DOHH2 (cell line): ENCODE data around the gene PCBD2.
"Not testable (repeated sequence)": the region's sequence is repeated elsewhere in the genome, so short reads cannot be mapped to it uniquely, and the experiment has no call there.

Source experiments
- H3F3A ChIP-seq: fragments of 200-600 bp; sonication (generic), shearing (Covaris generic); 2 replicates; pipeline ENCODE4 v1.6.0; 2016; ENCODE audit warnings: antibody characterized with exemption, mild to moderate bottlenecking; ENCODE audit not compliant: control insufficient read depth, insufficient read depth
- H3K27ac ChIP-seq: fragments of 200-600 bp; sonication (generic); 2 replicates; pipeline ENCODE4 v1.5.1; 2014; ENCODE audit warnings: low read depth, mild to moderate bottlenecking, low read length, moderate library complexity
- H3K27me3 ChIP-seq: fragments of 200-600 bp; sonication (generic); 2 replicates; pipeline ENCODE4 v1.6.1; 2014; ENCODE audit warnings: mild to moderate bottlenecking, low read length, mixed read lengths; ENCODE audit not compliant: control insufficient read depth
- H3K36me3 ChIP-seq: fragments of 200-600 bp; sonication (generic); 2 replicates; pipeline ENCODE4 v1.6.1; 2014; ENCODE audit warnings: mild to moderate bottlenecking, low read length, moderate library complexity, mixed read lengths; ENCODE audit not compliant: control insufficient read depth
- H3K4me1 ChIP-seq: fragments of 200-600 bp; sonication (generic); 2 replicates; pipeline ENCODE4 v1.6.1; 2014; ENCODE audit warnings: mild to moderate bottlenecking, low read length, mixed read lengths; ENCODE audit not compliant: control insufficient read depth
- H3K4me2 ChIP-seq: fragments of 200-600 bp; sonication (generic); 2 replicates; pipeline ENCODE4 v1.6.0; 2014; ENCODE audit warnings: mild to moderate bottlenecking, low read length, moderate library complexity
- H3K4me3 ChIP-seq: fragments of 200-600 bp; sonication (generic); 2 replicates; pipeline ENCODE4 v1.5.1; 2014; ENCODE audit warnings: mild to moderate bottlenecking, low read length, mixed read lengths
- H3K79me2 ChIP-seq: fragments of 200-600 bp; sonication (generic); 2 replicates; pipeline ENCODE4 v1.6.1; 2014; ENCODE audit warnings: mild to moderate bottlenecking, low read length, mixed read lengths; ENCODE audit not compliant: control insufficient read depth
- H3K9me2 ChIP-seq: fragments of 200-600 bp; sonication (generic); replicated peaks from 2 replicates; pipeline ENCODE4 v1.6.1; 2014; ENCODE audit warnings: mild to moderate bottlenecking, low read length, mixed read lengths; ENCODE audit not compliant: control insufficient read depth
- H3K9me3 ChIP-seq: fragments of 200-600 bp; sonication (generic); 2 replicates; pipeline ENCODE4 v1.6.1; 2014; ENCODE audit warnings: antibody characterized with exemption, low read length, mixed read lengths; ENCODE audit not compliant: control insufficient read depth, insufficient read depth
- H4K20me1 ChIP-seq: fragments of 200-600 bp; sonication (generic); 2 replicates; pipeline ENCODE4 v1.6.0; 2014; ENCODE audit warnings: low read depth, mild to moderate bottlenecking, antibody characterized with exemption, low read length, moderate library complexity; ENCODE audit not compliant: control insufficient read depth, insufficient read depth
- CTCF ChIP-seq: fragments of 200-600 bp; sonication (generic); IDR thresholded peaks from one replicate; pipeline ENCODE4 v1.5.1; 2014; ENCODE audit warnings: antibody characterized with exemption, mild to moderate bottlenecking, low read depth, low read length; ENCODE audit not compliant: poor library complexity, severe bottlenecking
- EZH2phosphoT487 ChIP-seq: fragments of 200-600 bp; sonication (generic); IDR thresholded peaks from 2 replicates; pipeline ENCODE4 v1.6.1; 2017; ENCODE audit warnings: borderline replicate concordance, mild to moderate bottlenecking, antibody characterized with exemption, low read length, moderate library complexity, mixed read lengths

PCBD2 gene

GRCh38 chr5:134904610-134905245 is at the start of gene PCBD2:
PCBD2 (plus strand) TSS chr5:134905131; CDS start chr5:134905140, 9 bp downstream.
- peaks cover 35% of the 10 kb centered on the region for H3F3A ChIP-seq
- no peaks in the 10 kb centered on the region for H4K20me1 ChIP-seq
- peak within 1 kb of the TSS; percentile 90 for H3K4me2 ChIP-seq
- H3K9me2 ChIP-seq, result no peaks in the 10 kb centered on the region
- peak; percentile 81 for TF ChIP-seq CTCF
- TF ChIP-seq EZH2phosphoT487, result no peak
- no peaks in the 10 kb centered on the region for H3K9me3 ChIP-seq
- peaks cover 35% of the 10 kb centered on the region for H3K36me3 ChIP-seq
- H3K27ac ChIP-seq, result peak within 1 kb of the TSS; percentile 94
- H3K4me1 ChIP-seq, result peaks cover 43% of the 10 kb centered on the region
- H3K4me3 ChIP-seq, result peak within 1 kb of the TSS; percentile 94
- peaks cover 32% of the 10 kb centered on the region for H3K79me2 ChIP-seq
- H3K27me3 ChIP-seq, result no peaks in the 10 kb centered on the region

- H3K9me3 ChIP-seq, H3K4me2 ChIP-seq, H3K9me2 ChIP-seq, H3K4me1 ChIP-seq, H3K4me3 ChIP-seq, H3K27ac ChIP-seq, H3K27me3 ChIP-seq: not testable (repeated sequence)
- H3F3A ChIP-seq, result peaks cover 27% of the 10 kb centered on the region
- peaks cover 48% of the 10 kb centered on the region for H3K79me2 ChIP-seq
- peaks cover 84% of the 10 kb centered on the region for H3K36me3 ChIP-seq
- H4K20me1 ChIP-seq, result peaks cover 11% of the 10 kb centered on the region; the same call in 1 of the 2 replicates
Measured at GRCh38 chr5:134856465-134856864, 48.5 kb upstream of the PCBD2 start.

GRCh38 chr5:134857401-134857800 is 47.5 kb upstream of the PCBD2 start:
- TF ChIP-seq EZH2phosphoT487, result no peak
- no peak for TF ChIP-seq CTCF
- no peaks in the 10 kb centered on the region for H3K9me2 ChIP-seq
- peaks cover 8% of the 10 kb centered on the region; the same call in 1 of the 2 replicates for H4K20me1 ChIP-seq
- H3K79me2 ChIP-seq, result peaks cover 39% of the 10 kb centered on the region
- no peaks in the 10 kb centered on the region for H3K27me3 ChIP-seq
- H3K4me2 ChIP-seq, result no peak overlapping the region
- H3K4me1 ChIP-seq, result no peaks in the 10 kb centered on the region
- H3K9me3 ChIP-seq, result no peaks in the 10 kb centered on the region
- H3K27ac ChIP-seq, result no peak overlapping the region
- no peak overlapping the region for H3K4me3 ChIP-seq
- peaks cover 75% of the 10 kb centered on the region for H3K36me3 ChIP-seq
- H3F3A ChIP-seq, result peaks cover 27% of the 10 kb centered on the region

- no peak overlapping the region for H3K4me2 ChIP-seq
Measured at GRCh38 chr5:134864707-134865106, 40.2 kb upstream of the PCBD2 start.

More at GRCh38 chr5:134864707-134865106, 40.2 kb upstream of the PCBD2 start:
- Histone ChIP-seq H3K9me3 (no peaks in the 10 kb centered on the region), H3K27ac (no peak overlapping the region), H3K9me2 (no peaks in the 10 kb centered on the region), H4K20me1 (no peaks in the 10 kb centered on the region), H3K36me3 (peaks cover 14% of the 10 kb centered on the region), H3K4me3 (no peak overlapping the region), H3K27me3 (no peaks in the 10 kb centered on the region), H3K79me2 (no peaks in the 10 kb centered on the region), H3K4me1 (no peaks in the 10 kb centered on the region), H3F3A (peaks cover 5% of the 10 kb centered on the region)
- TF ChIP-seq EZH2phosphoT487, result no peak
- TF ChIP-seq CTCF, result no peak
